Neural progenitor cell (in vitro differentiated cells): ENCODE results near the gene KLHL29. TPM values are rescaled to one million over a fixed set of nuclear protein-coding genes. Genes with fewer than 3 reads are reported as not detected.

Experiments
- DNase-seq: peaks from one replicate; pipeline ENCODE4 v3.0.0-alpha.2; 2016; ENCODE audit warnings: low spot score
- H2AFZ ChIP-seq: fragments of 200-600 bp; sonication (generic); replicated peaks from 2 replicates; pipeline ENCODE4 v1.6.1; 2016; ENCODE audit warnings: antibody characterized with exemption
- H3F3A ChIP-seq: fragments of 200-600 bp; sonication (generic); 2 replicates; pipeline ENCODE4 v1.6.1; 2016; ENCODE audit warnings: antibody characterized with exemption, low read depth
- H3K27ac ChIP-seq: fragments of 200-600 bp; sonication (generic); 2 replicates; pipeline ENCODE4 v1.5.1; 2016; ENCODE audit warnings: mild to moderate bottlenecking
- H3K27me3 ChIP-seq: fragments of 200-600 bp; sonication (generic); 2 replicates; pipeline ENCODE4 v1.6.1; 2016; ENCODE audit warnings: mild to moderate bottlenecking, moderate library complexity
- H3K36me3 ChIP-seq: fragments of 200-600 bp; sonication (generic); 2 replicates; pipeline ENCODE4 v1.5.1; 2016
- H3K4me1 ChIP-seq: fragments of 200-600 bp; sonication (generic); 2 replicates; pipeline ENCODE4 v1.6.1; 2016; ENCODE audit warnings: mixed run types
- H3K4me2 ChIP-seq: fragments of 200-600 bp; sonication (generic); 2 replicates; pipeline ENCODE4 v1.6.1; 2016
- H3K4me3 ChIP-seq: fragments of 200-600 bp; sonication (generic); 2 replicates; pipeline ENCODE4 v1.5.1; 2016
- H3K79me2 ChIP-seq: fragments of 200-600 bp; sonication (generic); 2 replicates; pipeline ENCODE4 v1.6.1; 2016; ENCODE audit warnings: low read depth
- H3K9ac ChIP-seq: fragments of 200-600 bp; sonication (generic); 2 replicates; pipeline ENCODE4 v1.6.1; 2016
- H3K9me3 ChIP-seq: fragments of 200-600 bp; sonication (generic); 2 replicates; pipeline ENCODE4 v1.5.1; 2016; ENCODE audit warnings: low read depth
- H4K20me1 ChIP-seq: fragments of 200-600 bp; sonication (generic); 2 replicates; pipeline ENCODE4 v1.6.1; 2016; ENCODE audit warnings: low read depth
- H3K27ac Mint-ChIP-seq: 3 replicates; pipeline ENCODE4 v1.8.0; 2021; ENCODE audit warnings: mixed read lengths
- H3K27me3 Mint-ChIP-seq: 2 replicates; pipeline ENCODE4 v1.8.0; 2022; ENCODE audit warnings: low read depth, mild to moderate bottlenecking, inconsistent platforms, moderate library complexity, mixed read lengths; ENCODE audit not compliant: insufficient read depth
- H3K36me3 Mint-ChIP-seq: 3 replicates; pipeline ENCODE4 v1.8.0; 2021; ENCODE audit warnings: mixed read lengths
- H3K4me1 Mint-ChIP-seq: 3 replicates; pipeline ENCODE4 v1.8.0; 2021; ENCODE audit warnings: mixed read lengths
- H3K4me3 Mint-ChIP-seq: 3 replicates; pipeline ENCODE4 v1.8.0; 2021; ENCODE audit warnings: mild to moderate bottlenecking, moderate library complexity, mixed read lengths
- H3K9me3 Mint-ChIP-seq: 3 replicates; pipeline ENCODE4 v1.8.0; 2020; ENCODE audit warnings: mixed read lengths
- CTCF ChIP-seq: fragments of 200-600 bp; sonication (generic); IDR thresholded peaks from 2 replicates; pipeline ENCODE4 v1.5.1; 2017; ENCODE audit warnings: antibody characterized with exemption, mild to moderate bottlenecking
- EZH2 ChIP-seq: fragments of 200-600 bp; sonication (generic); IDR thresholded peaks from 2 replicates; pipeline ENCODE4 v1.6.1; 2017; ENCODE audit warnings: antibody characterized with exemption, mild to moderate bottlenecking, moderate library complexity
- EZH2phosphoT487 ChIP-seq: fragments of 200-600 bp; sonication (generic); IDR thresholded peaks from 2 replicates; pipeline ENCODE4 v1.6.1; 2017; ENCODE audit warnings: antibody characterized with exemption
- total RNA-seq: library from RNA; depleted of rRNA; stranded (reverse); fragments of >200 nt; gene quantifications from 2 replicates; pipeline ENCODE4 v1.2.3, GENCODE V29; 2015; ENCODE audit warnings: low replicate concordance

KLHL29 gene
- total RNA-seq, 1 donor from 2014 or later, result 1.6 TPM

- Histone ChIP-seq H3K4me1 (peaks cover 25% of the 10 kb centered on the region), H3F3A (no peaks in the 10 kb centered on the region), H2AFZ (no peak overlapping the region), H3K9ac (no peak overlapping the region), H3K79me2 (no peaks in the 10 kb centered on the region), H3K27ac (no peak overlapping the region), H3K36me3 (no peaks in the 10 kb centered on the region), H3K4me2 (no peak overlapping the region), H4K20me1 (no peaks in the 10 kb centered on the region), H3K9me3 (no peaks in the 10 kb centered on the region), H3K27me3 (no peaks in the 10 kb centered on the region), H3K4me3 (no peak overlapping the region)
- peaks cover 60% of the 10 kb centered on the region for H3K4me1 Mint-ChIP-seq
- no peaks in the 10 kb centered on the region for H3K9me3 Mint-ChIP-seq
- DNase-seq, result no peak
- H3K27me3 Mint-ChIP-seq, result peaks cover 10% of the 10 kb centered on the region
- peak overlapping the region; percentile 84 for H3K27ac Mint-ChIP-seq
- H3K36me3 Mint-ChIP-seq, result no peaks in the 10 kb centered on the region
- TF ChIP-seq EZH2phosphoT487 (no peak), CTCF (no peak), EZH2 (no peak)
- H3K4me3 Mint-ChIP-seq, result no peak overlapping the region
Measured at GRCh38 chr2:23593752-23594459, 208.9 kb downstream of the KLHL29 start.

GRCh38 chr2:23594460-23594825, 209.5 kb downstream of the KLHL29 start:
- Mint-ChIP-seq H3K36me3 (no peaks in the 10 kb centered on the region), H3K4me1 (peaks cover 57% of the 10 kb centered on the region), H3K27ac (peak overlapping the region; percentile 84)

GRCh38 chr2:23595021-23595420, 210.0 kb downstream of the KLHL29 start:
- Mint-ChIP-seq H3K4me1 (peaks cover 61% of the 10 kb centered on the region), H3K36me3 (no peaks in the 10 kb centered on the region), H3K9me3 (no peaks in the 10 kb centered on the region), H3K27me3 (peaks cover 10% of the 10 kb centered on the region), H3K27ac (peak overlapping the region; percentile 99), H3K4me3 (peak overlapping the region; percentile 57)
- H2AFZ ChIP-seq, result no peak overlapping the region
- peaks cover 33% of the 10 kb centered on the region for H3K4me1 ChIP-seq
- H3K9ac ChIP-seq, result no peak overlapping the region
- TF ChIP-seq CTCF (no peak), EZH2phosphoT487 (no peak), EZH2 (no peak)
- H3K9me3 ChIP-seq, result no peaks in the 10 kb centered on the region
- H3K4me3 ChIP-seq, result no peak overlapping the region
- H3K27me3 ChIP-seq, result no peaks in the 10 kb centered on the region
- H3K4me2 ChIP-seq, result no peak overlapping the region
- H3F3A ChIP-seq, result no peaks in the 10 kb centered on the region
- H3K79me2 ChIP-seq, result no peaks in the 10 kb centered on the region
- no peak overlapping the region for H3K27ac ChIP-seq
- DNase-seq, result no peak
- no peaks in the 10 kb centered on the region for H3K36me3 ChIP-seq
- H4K20me1 ChIP-seq, result no peaks in the 10 kb centered on the region

More at GRCh38 chr2:23594460-23594825, 209.5 kb downstream of the KLHL29 start:
- no peaks in the 10 kb centered on the region for H3K79me2 ChIP-seq
- no peak overlapping the region for H3K4me2 ChIP-seq
- H4K20me1 ChIP-seq, result no peaks in the 10 kb centered on the region
- no peak for TF ChIP-seq EZH2phosphoT487
- TF ChIP-seq EZH2, result no peak
- TF ChIP-seq CTCF, result no peak
- DNase-seq, result no peak
- H2AFZ ChIP-seq, result no peak overlapping the region
- H3K27ac ChIP-seq, result no peak overlapping the region
- H3K4me1 ChIP-seq, result peaks cover 28% of the 10 kb centered on the region
- H3K27me3 ChIP-seq, result no peaks in the 10 kb centered on the region
- Mint-ChIP-seq H3K27me3 (peaks cover 10% of the 10 kb centered on the region), H3K4me3 (no peak overlapping the region), H3K9me3 (no peaks in the 10 kb centered on the region)
- no peaks in the 10 kb centered on the region for H3K36me3 ChIP-seq
- H3F3A ChIP-seq, result no peaks in the 10 kb centered on the region
- no peaks in the 10 kb centered on the region for H3K9me3 ChIP-seq
- H3K9ac ChIP-seq, result no peak overlapping the region
- no peak overlapping the region for H3K4me3 ChIP-seq
